Measurements from ENCODE around the gene CSF1. TPM values are rescaled to one million over a fixed set of nuclear protein-coding genes. Genes with fewer than 3 reads are reported as not detected.

Gene CSF1
- total RNA-seq, 4 donors from 2014 or later, result 8.9 to 49.5 (median 26.6) TPM

GRCh38 chr1:109866071-109866470 lies 44.6 kb upstream of the CSF1 start:
- H3K9me3 ChIP-seq, result no peaks in the 10 kb centered on the region
- H3K4me3 ChIP-seq, result no peak overlapping the region
- peak overlapping the region in 1 of 4 donors; percentile 52 for H3K27ac ChIP-seq
- DNase-seq, result no peak
- no peaks in the 10 kb centered on the region for H3K27me3 ChIP-seq
- peaks cover 0 to 11% (median 0%) of the 10 kb centered on the region in 4 donors for H3K4me1 ChIP-seq
- no peak for TF ChIP-seq POLR2A (IDR thresholded peaks at IDR 0.05)
- TF ChIP-seq, protein P1, sequence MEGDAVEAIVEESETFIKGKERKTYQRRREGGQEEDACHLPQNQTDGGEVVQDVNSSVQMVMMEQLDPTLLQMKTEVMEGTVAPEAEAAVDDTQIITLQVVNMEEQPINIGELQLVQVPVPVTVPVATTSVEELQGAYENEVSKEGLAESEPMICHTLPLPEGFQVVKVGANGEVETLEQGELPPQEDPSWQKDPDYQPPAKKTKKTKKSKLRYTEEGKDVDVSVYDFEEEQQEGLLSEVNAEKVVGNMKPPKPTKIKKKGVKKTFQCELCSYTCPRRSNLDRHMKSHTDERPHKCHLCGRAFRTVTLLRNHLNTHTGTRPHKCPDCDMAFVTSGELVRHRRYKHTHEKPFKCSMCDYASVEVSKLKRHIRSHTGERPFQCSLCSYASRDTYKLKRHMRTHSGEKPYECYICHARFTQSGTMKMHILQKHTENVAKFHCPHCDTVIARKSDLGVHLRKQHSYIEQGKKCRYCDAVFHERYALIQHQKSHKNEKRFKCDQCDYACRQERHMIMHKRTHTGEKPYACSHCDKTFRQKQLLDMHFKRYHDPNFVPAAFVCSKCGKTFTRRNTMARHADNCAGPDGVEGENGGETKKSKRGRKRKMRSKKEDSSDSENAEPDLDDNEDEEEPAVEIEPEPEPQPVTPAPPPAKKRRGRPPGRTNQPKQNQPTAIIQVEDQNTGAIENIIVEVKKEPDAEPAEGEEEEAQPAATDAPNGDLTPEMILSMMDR (IDR thresholded peaks at IDR 0.05), result no peak
- H3K36me3 ChIP-seq, result no peaks in the 10 kb centered on the region

DNA sequence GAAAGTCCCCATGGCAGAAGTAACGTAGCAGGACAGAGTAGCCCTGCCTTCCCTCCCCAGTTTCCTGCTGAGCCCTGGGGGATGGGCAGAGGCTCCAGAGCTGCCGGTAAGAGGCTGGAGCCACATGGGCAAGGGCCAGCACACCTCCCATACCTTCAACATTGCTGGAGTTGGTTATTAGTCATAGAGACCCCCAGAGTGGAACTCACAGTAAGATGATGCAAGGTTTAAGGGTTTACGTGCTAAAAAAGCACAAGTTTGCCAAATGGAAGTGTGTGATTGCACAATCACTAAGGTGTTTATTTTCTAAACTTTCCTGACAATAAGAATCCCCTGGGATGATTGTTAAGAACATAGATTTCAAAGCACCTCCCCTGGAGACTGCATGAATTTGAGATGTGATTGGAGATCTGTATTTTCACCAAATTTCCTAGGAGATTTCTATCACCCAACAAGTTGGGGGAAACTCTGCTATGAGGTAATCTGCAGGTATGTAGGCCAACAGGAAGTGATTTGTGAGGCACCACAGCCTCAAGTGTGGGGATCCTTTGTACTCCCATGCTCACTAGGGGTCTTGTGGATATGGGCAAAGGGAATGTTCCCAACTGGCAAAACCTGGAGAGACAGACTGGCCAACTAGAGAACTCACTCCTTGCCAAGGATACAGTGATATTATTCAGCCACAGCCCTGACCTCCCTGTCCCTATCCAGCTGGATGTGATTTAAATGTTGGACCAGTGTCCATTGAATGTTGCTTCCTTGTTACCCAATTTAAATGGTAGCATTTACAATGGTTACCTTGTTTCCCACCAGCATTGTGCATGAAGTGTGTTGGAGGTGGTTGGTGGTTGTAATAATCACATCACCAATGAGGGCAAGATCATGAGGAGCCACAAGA lies 37.1 kb upstream of the CSF1 start:
- no peak for DNase-seq
- no peak for TF ChIP-seq POLR2A (IDR thresholded peaks at IDR 0.05)
- TF ChIP-seq, protein P1 (IDR thresholded peaks at IDR 0.05), result no peak
- Histone ChIP-seq H3K9me3 (no peaks in the 10 kb centered on the region), H3K36me3 (no peaks in the 10 kb centered on the region), H3K4me1 (peaks cover 0 to 15% (median 5%) of the 10 kb centered on the region in 4 donors), H3K4me3 (no peak overlapping the region), H3K27me3 (no peaks in the 10 kb centered on the region), H3K27ac (peak overlapping the region in 3 of 4 donors; percentile 11 to 23 (median 13))

DNA sequence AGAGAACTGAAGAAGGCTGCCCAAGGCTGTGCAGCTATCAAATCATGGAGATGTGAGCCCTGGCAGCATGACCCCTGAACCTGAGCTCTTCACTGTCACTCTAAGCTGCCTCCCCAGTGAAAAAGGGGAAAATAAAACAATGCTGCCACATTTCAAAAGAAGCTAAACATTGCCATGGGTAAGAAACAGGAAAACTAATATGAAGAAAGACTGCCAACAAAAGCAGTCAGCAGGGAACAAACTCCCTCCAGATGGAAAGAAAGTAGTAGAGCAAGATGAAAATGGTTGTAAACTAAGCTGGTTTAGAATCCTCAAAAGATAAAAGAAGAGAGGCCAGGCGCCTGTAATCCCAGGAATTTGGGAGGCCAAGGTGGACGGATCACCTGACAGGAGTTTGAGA lies 36.2 kb upstream of the CSF1 start:
- no peak for TF ChIP-seq POLR2A (IDR thresholded peaks at IDR 0.05)
- TF ChIP-seq, protein P1 (IDR thresholded peaks at IDR 0.05), result no peak
- Histone ChIP-seq H3K27ac (no peak overlapping the region), H3K36me3 (no peaks in the 10 kb centered on the region), H3K27me3 (no peaks in the 10 kb centered on the region), H3K4me3 (no peak overlapping the region), H3K4me1 (peaks cover 0 to 15% (median 5%) of the 10 kb centered on the region in 4 donors), H3K9me3 (no peaks in the 10 kb centered on the region)
- DNase-seq, result no peak

DNA sequence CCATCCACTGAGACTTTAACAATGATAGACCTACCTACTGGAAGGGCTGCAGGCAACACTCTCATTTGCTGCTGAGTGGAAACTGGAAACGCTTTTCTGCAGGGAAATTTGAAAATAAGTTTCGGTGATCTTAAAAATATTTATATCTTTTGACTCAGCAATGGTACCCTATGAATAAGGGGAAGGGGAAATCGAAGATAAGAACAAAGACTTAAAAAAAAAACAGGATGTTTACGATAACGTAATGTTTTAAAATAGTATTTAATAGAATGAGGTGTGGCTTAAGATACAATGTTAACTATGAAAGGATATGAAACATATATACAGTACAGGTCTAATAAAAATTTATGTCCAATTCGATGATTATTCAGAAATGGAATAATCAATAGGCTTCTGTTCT lies 34.8 kb upstream of the CSF1 start:
- Histone ChIP-seq H3K4me3 (no peak overlapping the region), H3K27ac (no peak overlapping the region), H3K36me3 (no peaks in the 10 kb centered on the region), H3K9me3 (no peaks in the 10 kb centered on the region), H3K4me1 (peaks cover 0 to 15% (median 5%) of the 10 kb centered on the region in 4 donors), H3K27me3 (no peaks in the 10 kb centered on the region)
- TF ChIP-seq, protein P1 (IDR thresholded peaks at IDR 0.05), result no peak
- TF ChIP-seq POLR2A (IDR thresholded peaks at IDR 0.05), result no peak
- DNase-seq, result no peak

GRCh38 chr1:109876617-109877316 lies 33.9 kb upstream of the CSF1 start:
- no peaks in the 10 kb centered on the region for H3K27me3 ChIP-seq
- H3K4me3 ChIP-seq, result no peak overlapping the region
- H3K4me1 ChIP-seq, result peaks cover 0 to 15% (median 5%) of the 10 kb centered on the region in 4 donors
- DNase-seq, result no peak
- H3K36me3 ChIP-seq, result no peaks in the 10 kb centered on the region
- H3K9me3 ChIP-seq, result no peaks in the 10 kb centered on the region
- TF ChIP-seq, protein P1 (IDR thresholded peaks at IDR 0.05), result no peak
- TF ChIP-seq POLR2A (IDR thresholded peaks at IDR 0.05), result no peak
- peak overlapping the region; percentile 57 to 84 (median 67) for H3K27ac ChIP-seq

Measured in Peyer's patch (tissue), 4 donors.